Hindlimb muscle (tissue), 1 donor: ENCODE results near the gene NDST1. TPM values are rescaled to one million over a fixed set of nuclear protein-coding genes. Genes with fewer than 3 reads are reported as not detected.

Experiments
- DNase-seq: peaks from one replicate; pipeline ENCODE4 v3.0.0-alpha.2; 2013
- polyA plus RNA-seq: library from polyadenylated mRNA; unstranded; fragments of 120-200 nt; gene quantifications from one replicate; pipeline ENCODE4 v1.2.1, GENCODE V29; 2013; ENCODE audit not compliant: insufficient read length

Gene NDST1
- polyA plus RNA-seq, 1 donor, result 48.2 TPM

DNA sequence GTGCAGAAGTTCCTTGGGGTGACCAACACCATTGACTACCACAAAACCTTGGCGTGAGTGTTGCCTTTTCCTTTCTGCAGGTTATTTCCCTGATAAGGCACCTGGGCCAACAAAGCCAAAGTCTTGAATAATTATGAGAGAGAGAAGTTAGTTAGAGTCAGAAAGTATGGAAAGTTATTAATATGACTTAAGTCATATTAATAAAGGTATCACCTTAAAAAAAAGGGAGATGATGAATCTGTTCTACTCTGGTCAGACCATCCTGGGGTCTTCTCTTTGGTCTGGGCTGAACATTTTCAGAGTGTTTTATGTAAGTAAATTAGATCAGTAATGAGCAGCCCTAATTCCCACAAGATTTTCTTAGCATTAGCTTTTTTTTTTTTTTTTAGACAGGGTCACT, 41.8 kb downstream of the NDST1 start:
- DNase-seq, result no peak

DNA sequence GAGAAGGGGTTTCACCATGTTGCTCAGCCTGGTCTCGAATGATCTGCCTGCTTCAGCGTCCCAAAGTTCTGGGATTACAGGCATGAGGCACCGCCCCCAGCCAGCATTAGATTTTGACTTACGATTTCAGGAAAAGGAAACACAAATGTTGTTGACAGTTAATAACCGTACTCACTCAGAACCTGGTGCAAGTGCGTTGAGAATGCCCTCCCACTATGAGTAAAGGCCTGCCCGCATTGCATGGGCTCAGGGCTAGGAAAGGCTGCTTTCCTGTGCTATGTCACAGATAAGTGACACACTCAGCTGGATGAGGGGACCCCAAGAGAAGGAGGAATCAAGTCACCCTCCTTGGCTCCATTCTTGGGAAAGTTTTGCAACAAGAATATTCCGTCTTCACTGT, 42.4 kb downstream of the NDST1 start:
- no peak for DNase-seq

DNA sequence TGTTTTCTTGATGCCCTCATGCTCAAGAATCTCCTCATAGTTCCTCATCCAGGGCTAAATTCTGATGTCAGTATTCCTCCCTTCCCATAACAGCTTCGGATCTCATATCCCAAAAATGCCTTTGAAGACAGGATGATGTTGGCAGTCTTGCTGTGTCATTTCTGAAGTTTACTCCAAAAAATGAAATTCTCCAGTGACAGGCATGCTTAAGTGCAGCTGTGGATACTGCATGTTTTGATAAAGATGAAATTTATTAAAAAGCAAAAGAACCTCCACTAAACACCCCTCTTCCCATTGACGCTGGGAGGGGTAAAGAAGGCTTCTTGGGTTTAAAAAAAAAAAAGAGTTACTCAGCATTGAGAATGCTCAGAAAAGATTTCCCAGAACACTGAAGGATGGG, 43.1 kb downstream of the NDST1 start:
- no peak for DNase-seq

DNA sequence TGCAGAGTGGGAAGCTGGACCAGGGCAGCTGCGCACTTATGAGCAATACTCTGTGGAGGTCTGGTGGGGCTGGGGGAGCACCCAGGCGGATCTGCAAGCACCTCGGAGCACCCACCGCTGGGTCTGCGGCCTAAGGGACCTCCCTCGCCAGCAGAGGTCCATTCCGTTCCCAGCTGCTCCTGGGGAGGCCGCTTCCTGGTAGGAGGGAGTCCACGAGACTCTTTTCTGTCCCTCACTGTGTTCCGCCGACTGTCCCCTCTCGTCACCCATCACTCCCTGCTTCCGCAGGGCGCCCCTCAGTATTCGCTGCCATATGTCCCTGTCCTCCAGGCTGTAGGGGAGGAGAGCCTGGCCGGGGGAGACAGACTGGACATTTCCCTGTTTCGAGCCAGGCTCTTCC, 45.5 kb downstream of the NDST1 start:
- no peak for DNase-seq

DNA sequence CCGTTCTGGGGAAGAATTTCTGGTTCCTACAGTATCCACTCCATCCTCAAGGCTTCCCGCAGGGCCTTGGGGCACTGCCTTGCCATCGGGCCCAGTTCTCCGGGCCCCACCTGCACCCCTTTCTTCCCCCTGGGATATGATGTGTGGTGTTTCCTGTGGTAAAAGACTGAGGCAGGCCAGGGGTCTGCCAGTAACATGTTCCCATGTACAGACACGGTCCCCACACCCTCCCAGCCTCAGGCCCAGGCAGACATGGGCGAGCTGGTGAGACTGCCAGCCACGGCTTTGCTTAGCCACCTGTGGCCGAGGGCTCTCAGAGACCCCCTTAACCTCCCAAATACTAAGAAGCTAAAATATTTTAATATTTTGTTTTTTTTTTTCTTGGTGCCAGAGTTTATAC, 46.0 kb downstream of the NDST1 start:
- DNase-seq, result no peak

DNA sequence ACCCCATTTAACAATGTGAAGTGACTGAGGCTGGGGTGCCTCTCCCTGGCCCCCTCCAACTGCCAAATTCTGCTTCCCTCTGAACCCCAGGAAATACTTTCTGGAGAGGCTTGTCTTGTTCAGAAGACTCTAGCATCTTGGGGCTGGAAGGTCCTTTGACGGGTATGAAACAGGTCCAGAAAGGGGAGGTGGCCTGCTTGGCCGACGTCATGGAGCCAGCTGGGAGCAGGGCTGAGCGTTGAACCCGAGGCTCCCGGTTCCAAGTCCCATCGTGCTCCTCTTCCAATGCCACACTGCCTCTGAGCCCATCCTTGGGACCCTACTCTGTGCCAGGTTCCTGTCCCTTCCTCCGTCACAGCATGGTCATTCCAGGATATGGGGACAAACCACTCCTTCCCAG, 46.9 kb downstream of the NDST1 start:
- no peak for DNase-seq

DNA sequence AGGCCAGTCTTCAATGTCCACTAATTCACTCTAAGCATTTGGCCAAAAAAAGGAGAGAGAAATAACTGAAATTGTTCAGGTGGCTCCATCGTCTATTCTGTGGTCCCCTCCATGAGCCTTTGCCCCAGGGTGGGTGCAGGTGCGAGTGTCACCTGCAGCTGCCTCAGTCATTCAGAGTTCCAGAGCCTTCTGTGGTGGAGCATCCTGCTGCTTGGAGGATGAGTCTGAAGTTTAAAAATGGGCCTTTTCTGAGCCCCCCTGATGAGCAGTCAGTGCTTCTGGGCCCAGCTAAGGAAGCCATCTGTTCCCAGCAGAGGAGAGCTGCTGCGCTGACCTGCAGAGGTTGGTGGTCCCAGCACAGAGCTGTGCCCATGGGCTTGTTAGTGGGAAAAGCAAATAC, 48.2 kb downstream of the NDST1 start:
- no peak for DNase-seq

DNA sequence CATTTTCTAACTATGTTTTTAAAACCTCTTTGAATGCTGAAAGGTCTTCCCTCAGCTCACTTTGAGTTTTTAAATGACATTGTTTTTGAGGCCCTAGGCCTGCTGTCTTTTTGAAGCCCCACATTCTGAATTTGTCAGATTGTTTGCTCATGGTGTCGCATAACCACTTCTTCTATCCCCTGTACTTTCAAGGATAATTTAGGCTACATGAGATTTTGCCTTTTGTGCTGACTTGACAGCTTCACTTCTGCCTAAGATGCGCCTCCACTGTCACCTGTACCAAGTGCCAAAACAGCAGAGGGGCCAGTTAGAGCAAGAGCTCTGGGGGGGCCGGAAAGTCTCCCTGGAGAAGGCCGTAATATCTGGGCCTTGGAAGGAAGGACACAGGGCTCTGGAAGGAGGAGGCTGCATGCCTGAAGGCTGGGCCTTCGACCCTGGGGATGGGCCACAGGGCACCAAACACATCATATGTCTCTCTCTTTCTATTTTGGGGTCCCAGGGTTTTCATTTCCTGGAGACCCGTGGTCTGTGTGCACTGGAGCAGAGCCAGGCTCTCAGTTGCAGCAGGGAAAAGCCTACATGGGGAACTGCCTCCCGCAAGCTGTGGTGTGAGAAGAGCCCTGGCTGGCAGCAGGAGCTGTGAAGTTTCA, 49.1 kb downstream of the NDST1 start:
- DNase-seq, result no peak

DNA sequence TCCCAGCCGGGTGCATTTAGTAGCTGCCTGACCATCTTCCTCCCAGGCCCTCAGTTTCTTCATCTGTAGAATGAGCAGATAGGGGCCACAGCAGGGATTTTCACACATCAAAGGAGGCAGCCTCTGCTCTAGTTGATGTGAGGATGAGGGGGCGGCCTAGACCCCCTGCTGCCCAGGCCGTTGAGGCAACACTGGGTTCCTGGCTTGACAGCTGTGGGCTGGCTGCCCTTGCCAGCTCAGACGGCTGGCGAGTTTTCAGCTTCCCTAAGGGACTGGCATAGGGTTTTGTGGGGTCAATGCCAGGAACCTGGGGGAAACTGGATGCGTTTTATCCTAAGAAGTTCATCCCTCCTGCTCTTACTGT, 49.6 kb downstream of the NDST1 start:
- DNase-seq, result no peak

DNA sequence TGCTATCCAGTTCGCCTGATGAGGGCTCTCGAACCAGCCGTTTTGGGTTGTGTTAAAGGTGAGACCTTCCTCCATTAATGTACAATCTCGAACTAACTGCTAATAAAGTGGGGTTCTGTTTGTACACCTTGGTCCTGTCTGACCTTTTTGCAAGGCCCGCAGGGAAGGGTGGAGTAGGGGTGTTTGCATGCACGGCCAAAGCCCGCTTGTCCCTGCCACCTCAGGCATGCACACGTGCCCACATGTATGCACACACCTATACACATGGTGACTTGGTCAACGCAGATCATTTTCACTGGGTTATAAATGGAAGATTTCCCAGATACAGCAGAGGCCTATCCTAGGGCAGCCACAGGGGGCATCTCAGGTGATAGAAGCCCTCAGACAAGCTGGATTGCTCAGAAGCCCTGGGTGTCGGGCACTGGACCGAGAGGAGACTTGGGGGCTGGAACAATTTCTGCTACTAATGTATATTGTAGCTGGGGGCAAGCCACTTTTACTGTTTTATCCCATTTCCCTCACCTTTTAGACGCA, 50.2 kb downstream of the NDST1 start:
- DNase-seq, result no peak

DNA sequence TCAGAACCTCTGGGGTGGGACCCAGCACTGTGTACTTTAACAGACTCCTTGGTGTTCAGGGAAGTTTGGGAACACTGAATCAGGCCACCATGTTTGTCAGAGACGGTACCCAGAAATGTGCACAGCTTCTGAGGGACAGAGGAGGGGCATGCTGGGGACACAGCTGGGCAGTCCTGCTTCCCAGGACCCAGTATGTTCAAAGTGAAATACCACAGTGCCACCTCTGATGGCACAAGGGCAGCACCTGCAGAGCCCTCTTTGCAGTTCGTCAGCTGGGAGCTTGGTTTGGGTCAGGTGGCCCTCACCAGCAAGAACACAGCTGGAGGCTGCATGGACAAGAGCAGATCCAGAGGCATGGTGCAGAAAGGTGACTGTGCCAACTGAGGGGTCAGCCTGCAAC, 51.2 kb downstream of the NDST1 start:
- DNase-seq, result no peak

DNA sequence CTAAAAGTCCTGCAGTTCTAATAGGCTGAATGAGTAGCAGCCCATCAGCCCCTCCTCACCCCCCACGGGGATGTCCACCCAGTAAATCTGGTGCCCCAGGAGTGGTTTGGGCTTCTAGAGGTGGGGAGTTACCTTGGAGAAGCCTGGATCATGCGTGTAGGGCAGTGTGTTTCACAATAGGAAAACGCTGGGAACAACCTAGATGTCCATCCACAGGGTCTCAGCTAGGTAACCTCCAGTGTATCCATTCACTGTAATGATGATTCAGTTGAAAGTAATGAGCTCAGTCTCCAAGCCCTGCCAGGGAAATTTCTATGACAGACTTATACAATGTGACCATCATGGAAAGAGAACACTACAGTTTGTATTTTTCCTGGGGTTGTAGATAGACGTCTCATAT, 51.8 kb downstream of the NDST1 start:
- no peak for DNase-seq

DNA sequence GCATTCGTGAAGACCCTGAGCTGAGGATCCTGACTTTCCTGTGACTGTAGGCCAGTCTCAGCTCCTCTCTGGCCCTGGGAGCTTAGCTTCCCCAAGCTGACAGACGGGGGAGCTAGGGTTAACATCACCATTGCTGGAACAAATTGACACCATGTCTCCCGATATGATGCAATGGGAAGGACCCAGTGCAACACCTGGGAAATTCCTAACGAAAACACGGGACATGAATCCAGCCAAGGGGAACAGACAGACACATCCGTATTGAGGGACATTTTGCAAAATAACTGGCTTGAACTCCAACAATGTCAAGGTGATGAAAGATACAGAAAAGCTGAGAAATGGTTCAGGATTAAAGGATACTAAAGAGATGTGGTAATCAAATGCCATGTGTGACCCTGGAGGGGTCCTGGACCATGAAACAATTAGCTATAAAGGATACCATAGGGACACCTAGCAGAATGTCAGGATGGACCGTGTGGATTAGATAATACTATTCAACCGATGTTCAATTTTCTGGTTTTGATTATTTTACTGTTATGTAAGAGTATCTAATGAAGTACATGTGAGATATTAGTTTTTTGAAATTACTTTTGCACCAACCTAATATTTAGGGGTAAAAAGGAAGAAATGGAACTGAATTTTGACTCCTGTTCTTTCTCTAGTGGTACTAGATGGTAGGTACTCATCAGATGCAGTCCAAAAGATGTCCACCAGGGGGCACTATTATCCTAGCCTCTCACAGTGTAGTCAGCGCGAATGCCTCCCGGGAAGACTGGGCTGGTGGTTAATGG, 52.7 kb downstream of the NDST1 start:
- peak; percentile 86 for DNase-seq

DNA sequence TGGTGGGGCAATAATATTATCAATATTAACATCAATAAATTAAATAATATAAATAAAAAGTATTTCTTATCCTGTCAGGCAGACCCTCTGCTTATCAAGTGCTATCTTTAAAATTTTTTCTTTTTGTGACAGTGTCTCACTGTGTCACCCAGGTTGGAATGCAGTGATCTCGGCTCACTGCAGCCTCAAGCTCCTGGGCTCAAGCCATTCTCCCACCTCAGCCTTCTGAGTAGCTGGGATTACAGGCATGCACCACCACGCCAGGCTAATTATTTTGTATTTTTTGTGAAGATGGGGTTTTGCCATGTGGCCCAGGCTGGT, 53.2 kb downstream of the NDST1 start:
- DNase-seq, result no peak

DNA sequence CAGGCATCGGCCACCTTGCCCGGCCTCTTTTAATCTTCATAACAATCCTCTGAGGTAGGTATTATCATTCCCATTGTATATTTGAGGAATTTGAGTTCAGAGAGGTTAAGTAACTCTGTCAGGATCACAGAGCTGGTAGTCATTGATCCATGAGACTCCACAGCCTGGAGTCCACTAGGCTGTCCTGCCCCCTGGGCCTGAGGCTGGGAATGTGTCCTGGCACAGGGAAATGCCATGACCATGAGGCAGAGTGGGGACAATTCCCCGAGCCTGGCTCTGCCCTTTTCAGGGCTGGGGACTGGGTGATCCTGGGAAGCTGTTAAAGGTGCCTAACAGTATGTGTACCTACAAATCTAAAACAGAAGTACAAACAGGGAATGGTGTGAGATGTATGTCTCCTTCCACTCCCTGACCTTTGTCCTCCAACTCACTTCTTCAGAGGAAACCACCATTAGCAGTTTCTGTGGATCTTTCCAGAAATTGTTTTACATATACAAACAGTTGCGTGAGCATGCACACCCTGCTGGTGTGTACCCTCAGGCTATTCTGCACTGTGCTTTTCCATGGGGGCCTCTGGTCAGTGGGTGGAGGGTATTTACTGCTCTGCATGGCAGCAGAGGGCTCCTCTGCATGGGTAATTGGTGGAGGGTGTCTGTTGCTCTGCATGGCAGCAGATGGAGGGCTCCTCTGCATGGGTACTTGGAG, 53.8 kb downstream of the NDST1 start:
- DNase-seq, result no peak

DNA sequence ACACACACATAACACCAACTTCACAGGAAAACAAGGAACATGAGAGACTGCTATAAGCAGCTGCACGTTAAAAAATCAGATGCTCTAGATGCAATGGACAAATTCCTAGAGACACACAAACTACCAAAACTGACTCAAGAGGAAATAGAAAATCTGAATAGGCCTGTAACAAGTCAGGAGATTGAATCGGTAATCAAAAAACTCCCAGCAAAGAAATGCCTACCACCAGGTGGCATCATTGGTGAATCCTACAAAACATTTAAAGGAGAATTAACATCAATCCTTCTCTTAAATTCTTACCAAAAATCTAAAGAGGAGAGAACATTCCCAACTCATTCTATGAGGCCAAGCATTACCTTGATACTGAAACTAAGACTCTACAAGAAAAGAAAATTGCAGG, 54.9 kb downstream of the NDST1 start:
- no peak for DNase-seq

DNA sequence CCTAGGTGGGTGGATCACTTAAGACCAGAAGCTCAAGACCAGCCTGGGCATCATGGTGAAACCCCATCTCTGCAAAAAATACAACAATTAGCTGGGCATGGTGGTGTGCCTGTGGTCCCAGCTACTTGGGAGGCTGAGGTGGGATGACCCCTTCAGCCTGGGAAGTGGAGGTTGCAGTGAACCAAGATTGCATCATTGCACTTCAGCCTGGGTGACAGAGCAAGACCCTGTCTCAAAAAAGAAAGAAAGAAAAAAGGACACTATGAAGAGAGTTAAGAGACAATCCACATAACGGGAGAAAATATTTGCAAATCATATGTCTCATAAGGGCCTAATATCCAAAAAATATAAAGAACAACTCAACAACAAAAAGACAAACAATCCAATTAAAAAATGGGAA, 57.9 kb downstream of the NDST1 start:
- no peak for DNase-seq

DNA sequence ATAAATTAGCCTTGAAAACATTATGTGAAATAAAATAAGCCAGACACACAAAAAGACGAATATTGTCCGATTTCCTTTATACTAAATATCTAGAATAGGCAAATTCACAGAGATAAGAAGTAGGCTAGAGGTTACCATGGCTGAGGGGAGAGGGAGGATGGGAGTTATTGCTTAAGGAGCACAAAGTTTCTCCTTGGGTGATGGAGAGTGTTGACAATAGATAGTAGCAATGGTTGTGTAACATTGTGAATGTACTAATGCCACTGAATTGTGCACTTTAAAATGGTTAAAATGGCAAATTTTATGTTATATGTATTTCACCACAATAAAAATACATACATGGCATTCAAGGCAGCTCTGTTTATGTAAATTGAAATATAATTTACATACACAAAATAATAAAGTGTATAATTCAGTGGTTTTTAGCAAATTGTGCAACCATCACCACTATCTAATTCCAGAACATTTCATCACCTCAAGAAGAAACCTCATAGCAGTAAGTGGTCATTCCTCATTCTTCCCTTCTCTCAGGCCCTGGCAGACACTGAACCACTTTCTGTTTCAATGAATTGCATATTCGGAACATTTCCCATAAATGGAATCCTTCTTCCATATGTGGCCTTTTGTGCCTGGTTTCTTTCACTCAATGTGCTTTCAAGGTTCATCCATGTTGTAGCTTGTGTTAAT, 59.2 kb downstream of the NDST1 start:
- no peak for DNase-seq

DNA sequence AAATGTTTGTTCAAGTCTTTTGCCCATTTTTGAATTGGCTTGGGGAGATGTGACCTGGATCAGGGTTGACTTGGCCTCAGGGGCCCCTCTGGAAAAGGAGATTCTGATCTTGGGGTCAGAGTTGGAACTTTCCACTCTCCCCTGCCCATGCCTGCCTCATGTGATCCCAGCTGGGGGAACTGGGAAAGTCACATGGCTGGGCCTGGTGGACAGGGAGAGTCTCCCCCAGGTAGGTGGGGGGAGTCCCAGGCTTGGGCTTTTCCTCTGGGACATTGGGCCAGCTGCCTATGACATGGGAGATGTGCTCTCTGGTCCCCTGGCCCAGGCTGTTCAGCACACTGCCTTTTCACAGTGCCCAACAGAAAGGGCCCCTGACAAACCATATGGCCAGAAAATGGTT, 60.7 kb downstream of the NDST1 start:
- no peak for DNase-seq

DNA sequence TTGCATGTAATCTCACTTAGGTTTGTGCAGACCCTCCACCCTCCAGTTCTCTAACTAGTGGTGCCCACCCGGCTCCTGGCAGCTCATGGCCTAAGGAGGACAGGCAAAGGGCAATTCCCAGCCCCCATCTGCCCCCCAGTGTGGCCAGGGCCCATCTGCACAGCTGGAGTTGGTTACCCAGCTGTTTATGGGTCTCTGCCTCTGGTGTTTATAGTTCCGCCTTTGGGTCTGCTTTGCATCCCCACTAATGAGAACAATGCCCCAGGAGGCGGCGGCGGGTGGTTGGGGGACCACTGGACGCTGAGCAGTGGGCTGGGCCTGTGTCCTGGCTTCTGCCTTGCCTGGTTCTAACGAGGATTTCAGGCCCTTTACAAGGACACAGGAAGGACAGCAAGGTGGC, 62.4 kb downstream of the NDST1 start:
- no peak for DNase-seq

DNA sequence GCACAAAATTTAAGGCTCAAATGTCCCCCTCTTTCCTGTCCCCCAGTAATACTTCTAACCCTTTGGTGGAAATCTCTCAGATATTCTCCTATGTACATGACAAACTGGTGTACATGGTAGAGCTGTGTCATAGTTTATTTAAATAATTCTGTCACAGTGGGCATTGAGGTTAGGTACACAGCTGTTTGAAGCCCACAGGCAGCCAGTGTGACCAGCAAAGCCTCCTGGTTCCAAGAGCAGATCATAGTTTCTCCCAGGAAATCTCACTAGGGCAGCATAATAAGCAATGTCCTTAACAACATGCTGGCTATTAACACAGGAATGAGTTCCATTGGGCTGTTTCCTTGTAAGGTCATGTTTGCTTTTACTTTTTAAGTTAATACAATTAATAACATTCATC, 63.9 kb downstream of the NDST1 start:
- DNase-seq, result no peak

DNA sequence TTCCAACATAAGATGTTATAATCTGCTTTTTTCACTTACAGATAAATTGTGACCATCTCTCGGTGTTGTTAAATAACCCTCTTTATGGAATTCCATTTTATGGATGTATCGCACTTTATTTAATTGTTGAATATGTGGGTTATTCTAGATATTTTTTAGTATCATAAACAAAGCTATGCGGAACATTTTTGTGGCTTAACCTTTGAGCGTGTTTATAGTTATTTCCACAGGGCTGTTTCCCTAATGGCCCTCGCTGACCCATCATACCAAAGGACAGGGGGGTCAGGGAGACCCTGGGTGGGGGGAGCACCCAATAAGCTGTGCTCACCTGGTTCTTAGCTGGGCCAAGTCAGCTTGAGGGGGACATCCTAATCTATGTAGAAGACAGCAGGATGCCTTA, 65.3 kb downstream of the NDST1 start:
- no peak for DNase-seq
